A673 (cell line): ENCODE results near the gene IL1RAPL1. TPM values are rescaled to one million over a fixed set of nuclear protein-coding genes. Genes with fewer than 3 reads are reported as not detected.

Source experiments
- BruUV-seq: library from RNA; stranded (reverse); fragments of 400-500 nt; replicated peaks from 2 replicates; lab custom pipeline; 2021; lab: Mats Ljungman, UMichigan
- CTCF ChIA-PET: fragments of 300-600 bp; sonication (Branson Sonifier 250); formaldehyde crosslinking; loops from one replicate; lab custom pipeline; 2022; ENCODE audit warnings: antibody characterized with exemption; lab: Charles Lee
- POLR2A ChIA-PET: fragments of 300-600 bp; sonication (Branson Sonifier 250); formaldehyde crosslinking; loops from one replicate; lab custom pipeline; 2022; ENCODE audit warnings: antibody characterized with exemption; ENCODE audit not compliant: low non-redundant PET; lab: Charles Lee
- DNase-seq: peaks from one replicate; pipeline ENCODE4 v3.0.0-alpha.2; 2015; ENCODE audit warnings: low spot score
- H3K27ac ChIP-seq: fragments of 200-600 bp; sonication (generic); 2 replicates; pipeline ENCODE4 v1.5.1; 2016; ENCODE audit warnings: mixed run types, low read depth, mild to moderate bottlenecking, mixed read lengths, antibody characterized with exemption, low read length; ENCODE audit not compliant: poor library complexity, severe bottlenecking
- H3K27me3 ChIP-seq: fragments of 200-600 bp; sonication (generic); replicated peaks from 2 replicates; pipeline ENCODE4 v1.6.1; 2017; ENCODE audit warnings: mixed run types, low read depth, mild to moderate bottlenecking, mixed read lengths, antibody characterized with exemption, low read length; ENCODE audit not compliant: insufficient read depth, poor library complexity
- H3K36me3 ChIP-seq: fragments of 200-600 bp; sonication (generic); 2 replicates; pipeline ENCODE4 v1.6.1; 2016; ENCODE audit warnings: mixed run types, mild to moderate bottlenecking, mixed read lengths, antibody characterized with exemption, low read length; ENCODE audit not compliant: insufficient read depth, poor library complexity, severe bottlenecking
- H3K4me1 ChIP-seq: fragments of 200-600 bp; sonication (generic); 2 replicates; pipeline ENCODE4 v1.6.1; 2017; ENCODE audit warnings: mixed run types, mild to moderate bottlenecking, mixed read lengths, antibody characterized with exemption, low read length; ENCODE audit not compliant: insufficient read depth, poor library complexity, severe bottlenecking
- H3K4me3 ChIP-seq: fragments of 200-600 bp; sonication (generic); 2 replicates; pipeline ENCODE4 v1.5.1; 2016; ENCODE audit warnings: low read depth, mixed run types, mild to moderate bottlenecking, mixed read lengths, low read length; ENCODE audit not compliant: poor library complexity, severe bottlenecking
- H3K9me3 ChIP-seq: fragments of 200-600 bp; sonication (generic); 2 replicates; pipeline ENCODE4 v1.6.1; 2016; ENCODE audit warnings: mixed run types, low read depth, mild to moderate bottlenecking, mixed read lengths, antibody characterized with exemption, low read length; ENCODE audit not compliant: poor library complexity, severe bottlenecking
- EZH2 ChIP-seq: fragments of 200-600 bp; sonication (generic); IDR thresholded peaks from 2 replicates; pipeline ENCODE4 v1.6.1; 2017; ENCODE audit warnings: borderline replicate concordance, low read depth, mild to moderate bottlenecking, mixed read lengths, antibody characterized with exemption, low read length; ENCODE audit not compliant: poor library complexity, severe bottlenecking
- intact Hi-C: fragments of 100-400 bp; cut with micrococcal nuclease; formaldehyde crosslinking; loops from one replicate; pipeline ENCODE4 v1.10.0; 2022; ENCODE audit not compliant: unreplicated experiment
- total RNA-seq: library from RNA; stranded (reverse); gene quantifications from 2 replicates; pipeline ENCODE4 v1.2.3, GENCODE V29; 2021
- TF ChIP-seq, protein P1 (sequence below): fragments of 300-800, 200-600 bp; sonication (generic); conservative IDR thresholded peaks from 2 replicates; pipeline ENCODE4 v1.5.1; 2017; ENCODE audit warnings: low read depth, mild to moderate bottlenecking, antibody characterized with exemption, low read length, moderate library complexity, mixed read lengths

The IL1RAPL1 gene
- total RNA-seq, 1 experiment from 2014 or later, result 0.21 TPM

- ChIA-PET POLR2A (no interaction called here), CTCF (no interaction called here)
- BruUV-seq, result no TSS peak
- no peak overlapping the region for H3K4me3 ChIP-seq
- no peaks in the 10 kb centered on the region for H3K36me3 ChIP-seq
- TF ChIP-seq, protein P1, sequence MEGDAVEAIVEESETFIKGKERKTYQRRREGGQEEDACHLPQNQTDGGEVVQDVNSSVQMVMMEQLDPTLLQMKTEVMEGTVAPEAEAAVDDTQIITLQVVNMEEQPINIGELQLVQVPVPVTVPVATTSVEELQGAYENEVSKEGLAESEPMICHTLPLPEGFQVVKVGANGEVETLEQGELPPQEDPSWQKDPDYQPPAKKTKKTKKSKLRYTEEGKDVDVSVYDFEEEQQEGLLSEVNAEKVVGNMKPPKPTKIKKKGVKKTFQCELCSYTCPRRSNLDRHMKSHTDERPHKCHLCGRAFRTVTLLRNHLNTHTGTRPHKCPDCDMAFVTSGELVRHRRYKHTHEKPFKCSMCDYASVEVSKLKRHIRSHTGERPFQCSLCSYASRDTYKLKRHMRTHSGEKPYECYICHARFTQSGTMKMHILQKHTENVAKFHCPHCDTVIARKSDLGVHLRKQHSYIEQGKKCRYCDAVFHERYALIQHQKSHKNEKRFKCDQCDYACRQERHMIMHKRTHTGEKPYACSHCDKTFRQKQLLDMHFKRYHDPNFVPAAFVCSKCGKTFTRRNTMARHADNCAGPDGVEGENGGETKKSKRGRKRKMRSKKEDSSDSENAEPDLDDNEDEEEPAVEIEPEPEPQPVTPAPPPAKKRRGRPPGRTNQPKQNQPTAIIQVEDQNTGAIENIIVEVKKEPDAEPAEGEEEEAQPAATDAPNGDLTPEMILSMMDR, result no peak
- no peak for TF ChIP-seq EZH2
- no peaks in the 10 kb centered on the region for H3K9me3 ChIP-seq
- DNase-seq, result no peak
- intact Hi-C loops, result no loop called here
- no peaks in the 10 kb centered on the region for H3K4me1 ChIP-seq
- H3K27ac ChIP-seq, result no peak overlapping the region
- no peaks in the 10 kb centered on the region for H3K27me3 ChIP-seq
These were observed 1003.7 kb downstream of the IL1RAPL1 start for GRCh38 chrX:29590921-29591320.

DNA sequence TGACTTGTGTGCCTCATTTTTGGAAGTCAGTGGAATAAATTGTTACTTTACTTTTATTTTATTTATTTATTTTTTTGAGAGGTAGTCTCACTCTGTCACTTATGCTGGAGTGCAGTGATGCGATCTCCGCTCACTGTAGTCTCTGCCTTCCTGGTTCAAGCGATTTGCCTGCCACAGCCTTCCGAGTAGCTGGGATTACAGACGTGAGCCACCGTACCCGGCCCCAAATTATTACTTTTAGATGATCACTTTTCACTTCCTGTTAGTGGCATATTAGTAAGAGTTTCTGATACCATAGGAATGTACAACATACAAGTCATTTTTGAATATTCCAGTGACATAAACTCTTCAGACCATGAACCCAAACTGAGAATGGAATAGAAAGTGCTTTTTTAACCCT is 1017.1 kb downstream of the IL1RAPL1 start:
- no TSS peak for BruUV-seq
- H3K27ac ChIP-seq, result no peak overlapping the region
- no peaks in the 10 kb centered on the region for H3K36me3 ChIP-seq
- H3K9me3 ChIP-seq, result no peaks in the 10 kb centered on the region
- intact Hi-C loops, result no loop called here
- no peaks in the 10 kb centered on the region for H3K27me3 ChIP-seq
- no peak for DNase-seq
- CTCF ChIA-PET, result no interaction called here
- TF ChIP-seq, protein P1, result no peak
- TF ChIP-seq EZH2, result no peak
- no peaks in the 10 kb centered on the region for H3K4me1 ChIP-seq
- POLR2A ChIA-PET, result no interaction called here
- no peak overlapping the region for H3K4me3 ChIP-seq

DNA sequence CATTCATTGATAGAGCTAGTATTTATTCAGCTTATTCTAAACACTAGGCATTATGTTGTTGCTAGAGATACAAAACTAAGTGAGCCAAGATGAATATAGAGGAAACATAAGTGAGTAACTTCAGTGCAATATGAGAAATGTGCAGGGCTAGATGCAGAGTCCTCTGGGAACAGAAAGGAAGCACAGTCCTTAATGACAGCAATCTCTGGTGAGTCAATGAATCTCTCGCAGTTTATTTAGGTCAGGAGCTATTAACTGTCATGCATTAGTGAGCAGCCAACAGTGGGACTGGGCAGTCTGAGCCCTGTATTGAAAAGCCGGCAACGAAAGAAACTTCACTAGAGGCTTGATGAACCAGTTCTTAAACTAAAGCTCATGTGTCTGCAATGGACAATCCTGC is 1030.0 kb downstream of the IL1RAPL1 start:
- H3K27me3 ChIP-seq, result no peaks in the 10 kb centered on the region
- TF ChIP-seq, protein P1, result no peak
- TF ChIP-seq EZH2, result no peak
- no peaks in the 10 kb centered on the region for H3K9me3 ChIP-seq
- no peak overlapping the region for H3K27ac ChIP-seq
- peak; percentile 38 for DNase-seq
- POLR2A ChIA-PET, result no interaction called here
- BruUV-seq, result no TSS peak
- H3K36me3 ChIP-seq, result no peaks in the 10 kb centered on the region
- CTCF ChIA-PET, result interaction anchor here (1.4 kb wide), 1 partner anchor 139 kb away, joined by 3 read pairs; no protein-coding TSS in a partner anchor
- intact Hi-C loops, result no loop called here
- no peak overlapping the region for H3K4me3 ChIP-seq
- H3K4me1 ChIP-seq, result no peaks in the 10 kb centered on the region
